ENCODE measurements around the gene CAP1.
"Not testable (repeated sequence)": the region's sequence is repeated elsewhere in the genome, so short reads cannot be mapped to it uniquely, and the experiment has no call there.

Gene CAP1

GRCh38 chr1:40032240-40032891 lies 8.2 kb upstream of the CAP1 start:
- peak; percentile 35 for DNase-seq

GRCh38 chr1:40034869-40035268 lies 5.7 kb upstream of the CAP1 start:
- no peak for DNase-seq

- DNase-seq = no peak
Measured at GRCh38 chr1:40036574-40036973, 4.0 kb upstream of the CAP1 start.

- not testable (repeated sequence) for DNase-seq
Measured at GRCh38 chr1:40037254-40037653, 3.3 kb upstream of the CAP1 start.

GRCh38 chr1:40038697-40039096 lies 1.8 kb upstream of the CAP1 start:
- DNase-seq = no peak

GRCh38 chr1:40039245-40039756 lies 1.2 kb upstream of the CAP1 start:
- DNase-seq = no peak

- DNase-seq = peak; percentile 58
Measured at GRCh38 chr1:40039757-40040510, 595 bp upstream of the CAP1 start.

- no peak for DNase-seq
Measured at GRCh38 chr1:40041466-40041838, 923 bp downstream of the CAP1 start.

- no peak for DNase-seq
Measured at GRCh38 chr1:40042341-40042740, 1.8 kb downstream of the CAP1 start.

GRCh38 chr1:40044110-40044509 lies 3.6 kb downstream of the CAP1 start:
- DNase-seq = no peak

GRCh38 chr1:40045182-40045581 lies 4.7 kb downstream of the CAP1 start:
- no peak for DNase-seq

GRCh38 chr1:40045766-40046165 lies 5.2 kb downstream of the CAP1 start:
- DNase-seq = no peak

- no peak for DNase-seq
Measured at GRCh38 chr1:40047276-40047675, 6.7 kb downstream of the CAP1 start.

GRCh38 chr1:40047769-40048168 lies 7.2 kb downstream of the CAP1 start:
- DNase-seq = no peak

GRCh38 chr1:40049725-40050124 lies 9.2 kb downstream of the CAP1 start:
- DNase-seq = no peak

GRCh38 chr1:40050863-40051262 lies 10.3 kb downstream of the CAP1 start:
- no peak for DNase-seq

- DNase-seq = no peak
Measured at GRCh38 chr1:40053138-40053887, 12.8 kb downstream of the CAP1 start.

- DNase-seq = no peak
Measured at GRCh38 chr1:40056519-40057309, 16.2 kb downstream of the CAP1 start.

GRCh38 chr1:40057310-40058030 lies 16.9 kb downstream of the CAP1 start:
- DNase-seq = no peak

GRCh38 chr1:40058097-40058452 lies 17.5 kb downstream of the CAP1 start:
- DNase-seq = no peak

GRCh38 chr1:40058453-40059337 lies 18.2 kb downstream of the CAP1 start:
- no peak for DNase-seq

Measured in stimulated activated CD4-positive, alpha-beta T cell treated with anti-CD3 and anti-CD28 coated beads, Interleukin-4, amount 100 ng/mL, for 1 hour (primary cell).